Right cardiac atrium (tissue), 5 donors: ENCODE results near the gene CDH16. TPM values are rescaled to one million over a fixed set of nuclear protein-coding genes. Genes with fewer than 3 reads are reported as not detected.

Experiments used
- ATAC-seq, 2 donors: fragments of 200-7000 bp; cut with Tn5 transposase; one replicate each; pipeline versions ENCODE4 v1.8.0 to v1.9.1; 2020; ENCODE audit warnings: moderate library complexity in 2 of 2, mild to moderate bottlenecking in 1 of 2
- DNase-seq, 3 donors: peaks; one replicate each; pipeline ENCODE4 v3.0.0-alpha.2; 2020
- H3K27ac ChIP-seq: one replicate; pipeline ENCODE4 v1.5.1; 2013; ENCODE audit warnings: mild to moderate bottlenecking, low read length, control low read depth, moderate library complexity
- H3K27me3 ChIP-seq: one replicate; pipeline ENCODE4 v1.6.1; 2013; ENCODE audit not compliant: control insufficient read depth, insufficient read depth
- H3K4me1 ChIP-seq: one replicate; pipeline ENCODE4 v1.6.1; 2013; ENCODE audit warnings: low read length; ENCODE audit not compliant: control insufficient read depth, insufficient read depth
- H3K4me3 ChIP-seq: one replicate; pipeline ENCODE4 v1.5.1; 2013; ENCODE audit warnings: low read length, control low read depth
- H3K9me3 ChIP-seq: one replicate; pipeline ENCODE4 v1.6.1; 2013; ENCODE audit warnings: low read length; ENCODE audit not compliant: control insufficient read depth
- WGBS: extraction: QIAGEN DNeasy Blood & Tissue Kit; methylation state at CpG from one replicate; pipeline ENCODE4 v1.1.7; 2013; 5-methylcytosine and 5-hydroxymethylcytosine counted together
- intact Hi-C, 4 donors: fragments of 100-400 bp; cut with DNase I; formaldehyde crosslinking; loops; one replicate each; pipeline versions ENCODE4 v1.11.0 to v1.14.0; 2022 to 2023
- polyA plus RNA-seq: library from polyadenylated mRNA; stranded (reverse); fragments of 200-250 nt; gene quantifications from one replicate; pipeline ENCODE4 v1.2.3, GENCODE V29; 2013
- total RNA-seq, 4 donors: library from RNA; stranded (reverse); fragmentation: NEBNext Ultra II Directional; extraction: Animal tissue kit (Norgen Biotek cat#: 25700); gene quantifications; one replicate each; pipeline ENCODE4 v1.2.1, GENCODE V29; 2021
- donor health status: healthy with polysubstance abuse.
- donor health status: DM: no; HTN: yes; CAD: no.
- donor health status: DM: no; HTN: no; CAD: no.
- donor health status: DM: no; HTN: yes; CAD: no; lungs with severe emphysema.
- donor health status: DM: yes; HTN: yes; CAD: no.

The CDH16 gene
- total and polyA plus RNA-seq, 5 donors: 0.38 to 0.97 (median 0.57) TPM

DNA sequence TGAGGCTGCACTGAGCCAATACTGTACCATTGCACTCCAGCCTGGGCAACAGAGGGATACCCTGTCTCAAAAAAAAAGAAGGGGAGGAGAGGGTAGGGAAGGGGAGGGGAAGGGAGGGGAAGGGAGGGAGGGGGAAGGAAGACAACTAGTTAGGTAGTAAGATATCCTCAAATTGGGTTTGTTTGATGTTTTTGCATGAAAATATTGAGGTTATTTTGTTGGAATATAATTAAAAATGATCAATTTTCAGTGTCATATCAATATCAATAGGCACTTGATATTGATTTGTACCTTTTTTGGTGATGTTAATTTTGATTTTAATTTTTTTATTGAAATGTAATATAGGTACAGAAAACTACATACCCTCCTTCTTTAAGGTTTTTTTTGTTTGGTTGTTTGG is 55.0 kb downstream of the CDH16 start:
- H3K27me3 ChIP-seq: no peaks in the 10 kb centered on the region
- H3K9me3 ChIP-seq: no peaks in the 10 kb centered on the region
- ATAC-seq: no peak
- DNase-seq: no peak
- H3K4me3 ChIP-seq: no peak overlapping the region
- no peaks in the 10 kb centered on the region for H3K4me1 ChIP-seq
- intact Hi-C loops: no loop called here
- no peak overlapping the region for H3K27ac ChIP-seq

- no peak overlapping the region for H3K4me3 ChIP-seq
- no peak overlapping the region for H3K27ac ChIP-seq
- DNase-seq (peak in 1 of 3 donors; percentile 32), ATAC-seq (no peak)
- H3K27me3 ChIP-seq: no peaks in the 10 kb centered on the region
- 91% methylated on average over 8 of the region's 8 CpGs for WGBS
- intact Hi-C loops: no loop called here
- no peaks in the 10 kb centered on the region for H3K9me3 ChIP-seq
- no peaks in the 10 kb centered on the region for H3K4me1 ChIP-seq
These were observed 56.6 kb downstream of the CDH16 start for GRCh38 chr16:66862023-66862520.

DNA sequence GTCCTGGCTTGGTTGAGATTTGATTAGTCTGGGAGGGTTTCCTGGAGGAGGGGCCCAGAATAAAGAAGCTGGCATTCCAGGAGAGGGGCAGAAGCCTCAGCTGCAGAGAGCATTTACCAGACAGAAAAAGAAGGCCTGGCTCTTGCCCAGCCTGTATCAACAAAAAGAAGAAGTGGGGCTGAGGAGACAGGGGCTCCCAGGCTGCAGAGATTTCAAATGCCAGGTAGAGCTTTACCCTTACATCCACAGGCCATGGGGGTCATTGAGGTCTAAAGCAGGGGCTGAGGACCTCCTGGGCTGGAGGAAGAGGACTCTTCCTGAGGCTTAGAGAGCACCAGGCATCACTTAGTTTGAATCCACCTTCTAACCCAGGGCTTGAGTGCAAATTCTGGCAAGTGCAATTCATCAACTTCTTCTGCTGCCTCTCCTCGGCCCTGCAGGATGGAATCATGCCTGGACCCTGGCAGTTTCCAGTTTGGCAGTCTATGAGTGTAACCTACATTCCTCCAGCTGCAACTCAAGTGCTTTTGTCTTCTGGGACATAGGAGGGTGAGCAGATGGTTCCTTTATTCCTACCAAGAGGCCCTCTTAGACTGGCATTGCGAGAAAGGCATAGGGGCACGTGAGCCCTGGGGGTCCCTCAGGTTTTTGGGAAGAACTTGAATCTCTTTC is 59.2 kb downstream of the CDH16 start:
- intact Hi-C loops: no loop called here
- no peak overlapping the region for H3K27ac ChIP-seq
- WGBS: 76% methylated on average over 3 of the region's 3 CpGs
- ATAC-seq (no peak), DNase-seq (peak in 1 of 3 donors; percentile 6)
- H3K4me1 ChIP-seq: no peaks in the 10 kb centered on the region
- H3K9me3 ChIP-seq: no peaks in the 10 kb centered on the region
- no peaks in the 10 kb centered on the region for H3K27me3 ChIP-seq
- no peak overlapping the region for H3K4me3 ChIP-seq

DNA sequence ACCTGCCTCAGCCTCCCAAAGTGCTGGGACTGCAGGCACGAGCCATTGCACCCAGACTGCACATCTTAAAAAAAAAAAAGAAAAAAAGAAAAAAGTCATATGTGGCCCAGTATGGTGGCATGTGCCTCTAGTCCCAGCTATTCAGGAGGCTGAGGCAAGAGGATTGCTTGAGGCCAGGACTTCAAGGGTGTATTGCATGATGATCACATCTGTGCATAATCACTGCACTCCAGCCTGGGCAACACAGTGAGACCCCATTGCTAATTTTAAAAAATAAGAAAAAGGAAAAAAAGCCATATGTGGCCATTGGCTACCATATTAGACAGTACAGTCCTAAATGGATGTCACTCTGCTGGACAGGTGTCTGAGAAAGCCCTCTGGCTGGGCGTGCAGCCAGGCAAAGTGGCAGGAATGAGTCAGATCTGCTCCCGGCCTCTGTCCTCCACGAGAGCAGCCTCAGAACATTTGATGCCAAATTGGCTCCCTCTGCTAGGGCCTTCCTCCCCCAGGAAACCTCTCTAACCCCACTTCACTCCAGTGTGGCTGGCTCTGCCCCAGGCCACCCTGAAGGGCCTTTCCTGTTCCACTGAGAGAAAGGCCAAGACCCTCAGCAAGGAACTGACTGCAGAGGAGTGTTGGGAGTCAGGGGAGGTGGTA is 59.8 kb downstream of the CDH16 start:
- Histone ChIP-seq H3K4me3 (no peak overlapping the region), H3K27ac (no peak overlapping the region), H3K4me1 (no peaks in the 10 kb centered on the region), H3K27me3 (no peaks in the 10 kb centered on the region), H3K9me3 (no peaks in the 10 kb centered on the region)
- ATAC-seq (peak; percentile 85 to 90), DNase-seq (peak; percentile 75 to 89 (median 86))
- 40% methylated on average over 4 of the region's 4 CpGs for WGBS
- intact Hi-C loops: no loop called here

Other genes with a start within 250 kb of the CDH16 start
- 10 to 100 TPM; 13.2 to 15.9 (median 14.6) TPM for gene CMTM4, start 222.1 kb downstream of the CDH16 start, total RNA-seq
- 7.9 TPM for gene CMTM4, start 222.1 kb downstream of the CDH16 start, polyA plus RNA-seq
- 100 to 1,000 TPM in 1 of 4 donors, 10 to 100 TPM in 3; 73.1 to 110 (median 94.2) TPM for gene DYNC1LI2, start 167.3 kb downstream of the CDH16 start, total RNA-seq
- 42.0 TPM for gene DYNC1LI2, start 167.3 kb downstream of the CDH16 start, polyA plus RNA-seq
- under 1 TPM in 1 of 4 donors, not detected in 3; 0.22 TPM for gene TERB1, start 117.3 kb downstream of the CDH16 start, total RNA-seq
- not detected for gene TERB1, start 117.3 kb downstream of the CDH16 start, polyA plus RNA-seq
- 10 to 100 TPM; 30.9 to 35.6 (median 32.6) TPM for gene NAE1, start 87.9 kb downstream of the CDH16 start, total RNA-seq
- gene NAE1, start 87.9 kb downstream of the CDH16 start, polyA plus RNA-seq: 26.2 TPM
- gene CA7, start 74.5 kb downstream of the CDH16 start, total RNA-seq: not detected
- gene CA7, start 74.5 kb downstream of the CDH16 start, polyA plus RNA-seq: not detected
- gene PDP2, start 38.4 kb downstream of the CDH16 start, total RNA-seq: 1 to 10 TPM; 3.8 to 4.4 (median 4.1) TPM
- 2.1 TPM for gene PDP2, start 38.4 kb downstream of the CDH16 start, polyA plus RNA-seq
- 100 to 1,000 TPM; 135 to 299 (median 142) TPM for gene RRAD, start 6.7 kb upstream of the CDH16 start, total RNA-seq
- gene RRAD, start 6.7 kb upstream of the CDH16 start, polyA plus RNA-seq: 375 TPM
- 100 to 1,000 TPM in 2 of 4 donors, 10 to 100 TPM in 2; 82.8 to 104 (median 100) TPM for gene CIAO2B, start 15.5 kb upstream of the CDH16 start, total RNA-seq
- 239 TPM for gene CIAO2B, start 15.5 kb upstream of the CDH16 start, polyA plus RNA-seq
- 10 to 100 TPM; 32.4 to 47.6 (median 37.1) TPM for gene CES2, start 16.6 kb upstream of the CDH16 start, total RNA-seq
- 46.1 TPM for gene CES2, start 16.6 kb upstream of the CDH16 start, polyA plus RNA-seq
- 1 to 10 TPM in 2 of 4 donors, under 1 TPM in 2; 0.88 to 1.3 (median 0.98) TPM for gene CES3, start 42.4 kb upstream of the CDH16 start, total RNA-seq
- 0.48 TPM for gene CES3, start 42.4 kb upstream of the CDH16 start, polyA plus RNA-seq
- gene CES4A, start 69.7 kb upstream of the CDH16 start, total RNA-seq: 10 to 100 TPM; 11.1 to 21.5 (median 12.1) TPM
- 10.3 TPM for gene CES4A, start 69.7 kb upstream of the CDH16 start, polyA plus RNA-seq
- gene CBFB, start 110.3 kb upstream of the CDH16 start, total RNA-seq: 10 to 100 TPM; 23.7 to 39.3 (median 29.6) TPM
- gene CBFB, start 110.3 kb upstream of the CDH16 start, polyA plus RNA-seq: 15.7 TPM
- 10 to 100 TPM; 11.4 to 11.8 (median 11.6) TPM for gene PHAF1, start 191.1 kb upstream of the CDH16 start, total RNA-seq
- 7.1 TPM for gene PHAF1, start 191.1 kb upstream of the CDH16 start, polyA plus RNA-seq
- gene B3GNT9, start 232.1 kb upstream of the CDH16 start, total RNA-seq: 10 to 100 TPM; 17.0 to 19.8 (median 18.7) TPM
- gene B3GNT9, start 232.1 kb upstream of the CDH16 start, polyA plus RNA-seq: 11.7 TPM
- gene TRADD, start 241.0 kb upstream of the CDH16 start, total RNA-seq: 10 to 100 TPM in 2 of 4 donors, 1 to 10 TPM in 2; 9.0 to 11.1 (median 9.8) TPM
- 8.7 TPM for gene TRADD, start 241.0 kb upstream of the CDH16 start, polyA plus RNA-seq
- 10 to 100 TPM in 2 of 4 donors, 1 to 10 TPM in 2; 7.7 to 13.9 (median 9.9) TPM for gene FBXL8, start 241.1 kb upstream of the CDH16 start, total RNA-seq
- gene FBXL8, start 241.1 kb upstream of the CDH16 start, polyA plus RNA-seq: 9.8 TPM
- gene HSF4, start 245.9 kb upstream of the CDH16 start, total RNA-seq: 10 to 100 TPM; 29.7 to 92.2 (median 60.3) TPM
- 36.6 TPM for gene HSF4, start 245.9 kb upstream of the CDH16 start, polyA plus RNA-seq